PFSK-1 (cell line): Measurements from ENCODE around the gene KDM7A.

Experiments used
- POLR2AphosphoS5 ChIP-seq: IDR thresholded peaks from 2 replicates; pipeline ENCODE4 v1.6.1; 2012; ENCODE audit warnings: low read depth, mild to moderate bottlenecking, control low read depth, low read length, moderate library complexity
- TAF1 ChIP-seq: IDR thresholded peaks from 2 replicates; pipeline ENCODE4 v1.6.1; 2012; ENCODE audit warnings: low read length, control low read depth, borderline replicate concordance; ENCODE audit not compliant: insufficient read depth
- TF ChIP-seq, protein P1 (sequence below), 2 experiments: IDR thresholded peaks; 2 replicates each; pipeline versions ENCODE4 v1.6.1 to v1.8.0; 2011 to 2012; ENCODE audit warnings: low read depth in 2 of 2, low read length in 2 of 2, control low read depth in 1 of 2, inconsistent platforms in 1 of 2, mild to moderate bottlenecking in 1 of 2, moderate library complexity in 1 of 2; ENCODE audit not compliant: insufficient read depth in 1 of 2

DNA sequence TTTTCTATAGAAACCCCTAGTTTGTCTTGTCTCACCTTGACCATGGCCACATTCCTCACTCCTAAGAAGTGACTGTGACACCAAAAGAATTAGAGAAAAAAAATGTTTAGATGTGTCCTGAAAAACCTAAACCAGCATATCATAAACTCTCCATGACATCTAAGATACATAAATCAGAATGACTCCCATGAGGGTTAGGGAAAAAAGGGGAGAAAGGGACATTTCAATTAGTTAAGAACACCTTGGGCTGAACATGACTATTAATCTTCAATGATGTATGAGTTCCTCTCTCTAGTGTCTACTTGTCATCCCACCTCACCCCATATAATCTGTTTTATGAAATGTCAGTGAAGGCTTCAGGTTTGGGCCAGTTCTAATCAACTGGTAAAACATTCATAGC is 31.1 kb downstream of the KDM7A start:
- TF ChIP-seq POLR2AphosphoS5 = no peak
- no peak for TF ChIP-seq TAF1
- TF ChIP-seq, protein P1, sequence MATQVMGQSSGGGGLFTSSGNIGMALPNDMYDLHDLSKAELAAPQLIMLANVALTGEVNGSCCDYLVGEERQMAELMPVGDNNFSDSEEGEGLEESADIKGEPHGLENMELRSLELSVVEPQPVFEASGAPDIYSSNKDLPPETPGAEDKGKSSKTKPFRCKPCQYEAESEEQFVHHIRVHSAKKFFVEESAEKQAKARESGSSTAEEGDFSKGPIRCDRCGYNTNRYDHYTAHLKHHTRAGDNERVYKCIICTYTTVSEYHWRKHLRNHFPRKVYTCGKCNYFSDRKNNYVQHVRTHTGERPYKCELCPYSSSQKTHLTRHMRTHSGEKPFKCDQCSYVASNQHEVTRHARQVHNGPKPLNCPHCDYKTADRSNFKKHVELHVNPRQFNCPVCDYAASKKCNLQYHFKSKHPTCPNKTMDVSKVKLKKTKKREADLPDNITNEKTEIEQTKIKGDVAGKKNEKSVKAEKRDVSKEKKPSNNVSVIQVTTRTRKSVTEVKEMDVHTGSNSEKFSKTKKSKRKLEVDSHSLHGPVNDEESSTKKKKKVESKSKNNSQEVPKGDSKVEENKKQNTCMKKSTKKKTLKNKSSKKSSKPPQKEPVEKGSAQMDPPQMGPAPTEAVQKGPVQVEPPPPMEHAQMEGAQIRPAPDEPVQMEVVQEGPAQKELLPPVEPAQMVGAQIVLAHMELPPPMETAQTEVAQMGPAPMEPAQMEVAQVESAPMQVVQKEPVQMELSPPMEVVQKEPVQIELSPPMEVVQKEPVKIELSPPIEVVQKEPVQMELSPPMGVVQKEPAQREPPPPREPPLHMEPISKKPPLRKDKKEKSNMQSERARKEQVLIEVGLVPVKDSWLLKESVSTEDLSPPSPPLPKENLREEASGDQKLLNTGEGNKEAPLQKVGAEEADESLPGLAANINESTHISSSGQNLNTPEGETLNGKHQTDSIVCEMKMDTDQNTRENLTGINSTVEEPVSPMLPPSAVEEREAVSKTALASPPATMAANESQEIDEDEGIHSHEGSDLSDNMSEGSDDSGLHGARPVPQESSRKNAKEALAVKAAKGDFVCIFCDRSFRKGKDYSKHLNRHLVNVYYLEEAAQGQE (IDR thresholded peaks at IDR 0.05; ENCODE audit: insufficient read depth in 1 of 2, low read depth in 2 of 2, low read length in 2 of 2) = no peak
